Fibroblast of lung (primary cell): ENCODE data around the gene POGK. TPM values are rescaled to one million over a fixed set of nuclear protein-coding genes. Genes with fewer than 3 reads are reported as not detected.

ENCODE experiments used
- DNase-seq, 2 donors: peaks; one replicate each; pipeline versions ENCODE4 v3.0.0 to v3.0.0-alpha.2; 2010; ENCODE audit warnings: low read depth in 2 of 2
- H2AFZ ChIP-seq: 2 replicates; pipeline ENCODE4 v1.5.1; 2012; ENCODE audit warnings: low read length, control low read depth, inconsistent platforms
- H3K27ac ChIP-seq: 2 replicates; pipeline ENCODE4 v1.5.1; 2011; ENCODE audit warnings: low read length, control low read depth; ENCODE audit not compliant: insufficient read depth
- H3K27me3 ChIP-seq: 2 replicates; pipeline ENCODE4 v1.5.1; 2011; ENCODE audit warnings: mild to moderate bottlenecking, low read length; ENCODE audit not compliant: control insufficient read depth, insufficient read depth
- H3K36me3 ChIP-seq: 2 replicates; pipeline ENCODE4 v1.5.1; 2011; ENCODE audit warnings: low read length; ENCODE audit not compliant: control insufficient read depth, insufficient read depth
- H3K4me1 ChIP-seq: 2 replicates; pipeline ENCODE4 v1.5.1; 2011; ENCODE audit warnings: low read length; ENCODE audit not compliant: control insufficient read depth, insufficient read depth; ENCODE audit errors: extremely low read depth
- H3K4me2 ChIP-seq: 2 replicates; pipeline ENCODE4 v1.5.1; 2011; ENCODE audit warnings: low read length, control low read depth; ENCODE audit not compliant: insufficient read depth; ENCODE audit errors: extremely low read depth
- H3K4me3 ChIP-seq, 4 experiments: fragments of 200-600 bp in 1 of 4; sonication (generic) in 1 of 4; replicated peaks in 1 of 4; 2 replicates each; pipeline ENCODE4 v1.5.1; 2011 to 2016; ENCODE audit warnings: low read length in 4 of 4, low read depth in 3 of 4, mild to moderate bottlenecking in 3 of 4, control low read depth in 2 of 4, inconsistent platforms in 1 of 4, mixed read lengths in 1 of 4; ENCODE audit not compliant: insufficient read depth in 1 of 4; ENCODE audit errors: control extremely low read depth in 1 of 4
- H3K79me2 ChIP-seq: 2 replicates; pipeline ENCODE4 v1.5.1; 2012; ENCODE audit warnings: mild to moderate bottlenecking, low read length, inconsistent platforms; ENCODE audit not compliant: control insufficient read depth, insufficient read depth
- H3K9ac ChIP-seq: 2 replicates; pipeline ENCODE4 v1.5.1; 2011; ENCODE audit warnings: mild to moderate bottlenecking, low read length, control low read depth; ENCODE audit not compliant: insufficient read depth
- H3K9me3 ChIP-seq: 2 replicates; pipeline ENCODE4 v1.5.1; 2012; ENCODE audit warnings: low read depth, low read length; ENCODE audit not compliant: control insufficient read depth, insufficient read depth
- H4K20me1 ChIP-seq: 2 replicates; pipeline ENCODE4 v1.5.1; 2011; ENCODE audit warnings: low read length; ENCODE audit not compliant: control insufficient read depth, insufficient read depth; ENCODE audit errors: extremely low read depth
- CTCF ChIP-seq, 2 donors: IDR thresholded peaks in 1 of 2; conservative IDR thresholded peaks in 1 of 2; 1 replicate in 1 of 2; 2 replicates in 1 of 2; pipeline ENCODE4 v1.5.1; 2011 to 2012; ENCODE audit warnings: low read length in 2 of 2, control low read depth in 1 of 2, inconsistent platforms in 1 of 2, low read depth in 1 of 2, mild to moderate bottlenecking in 1 of 2
- EZH2 ChIP-seq: IDR thresholded peaks from 2 replicates; pipeline ENCODE4 v1.5.1; 2012; ENCODE audit warnings: low read length, control low read depth, mild to moderate bottlenecking; ENCODE audit errors: missing control alignments
- polyA plus RNA-seq, 2 donors: library from polyadenylated mRNA; depleted of rRNA in 1 of 2; stranded (reverse) in 1 of 2; unstranded in 1 of 2; fragments of >200 nt; gene quantifications; 2 replicates each; pipeline ENCODE4 v1.2.1, GENCODE V29; 2011 to 2012; ENCODE audit warnings: missing spikeins in 1 of 2
- total RNA-seq: library from RNA; depleted of rRNA; stranded (reverse); fragments of >200 nt; gene quantifications from 2 replicates; pipeline ENCODE4 v1.2.1, GENCODE V29; 2014

POGK gene
- total and polyA plus RNA-seq, 2 donors (not counting 1 experiment from before 2014, with no cell fraction given): 17.2 to 23.8 TPM

- peaks cover 3% of the 10 kb centered on the region for H3K36me3 ChIP-seq
- H3K9me3 ChIP-seq: no peaks in the 10 kb centered on the region
- no peak overlapping the region for H3K27ac ChIP-seq
- H3K4me1 ChIP-seq: no peaks in the 10 kb centered on the region
- peak in 1 of 2 donors; percentile 31 for DNase-seq
- H3K9ac ChIP-seq: no peak overlapping the region
- no peak for TF ChIP-seq EZH2
- TF ChIP-seq CTCF (conservative IDR thresholded peaks at IDR 0.05 in 1 of 2, IDR thresholded peaks at IDR 0.05 in 1 of 2; ENCODE audit: low read depth in 1 of 2, low read length in 2 of 2): no peak
- H4K20me1 ChIP-seq: no peaks in the 10 kb centered on the region
- no peaks in the 10 kb centered on the region for H3K27me3 ChIP-seq
- H3K79me2 ChIP-seq: no peaks in the 10 kb centered on the region
- no peak overlapping the region for H3K4me3 ChIP-seq
- no peak overlapping the region for H2AFZ ChIP-seq
- H3K4me2 ChIP-seq: no peak overlapping the region
Measured at GRCh38 chr1:166865926-166866325, 26.7 kb downstream of the POGK start.

- H2AFZ ChIP-seq: no peak overlapping the region
- H3K4me2 ChIP-seq: no peak overlapping the region
- H3K4me3 ChIP-seq: no peak overlapping the region
- H3K9me3 ChIP-seq: no peaks in the 10 kb centered on the region
- DNase-seq: no peak
- TF ChIP-seq EZH2 (no peak), CTCF (conservative IDR thresholded peaks at IDR 0.05 in 1 of 2, IDR thresholded peaks at IDR 0.05 in 1 of 2; ENCODE audit: low read depth in 1 of 2, low read length in 2 of 2) (no peak)
- no peaks in the 10 kb centered on the region for H3K4me1 ChIP-seq
- H3K79me2 ChIP-seq: peaks cover 11% of the 10 kb centered on the region
- peaks cover 5% of the 10 kb centered on the region for H3K36me3 ChIP-seq
- no peak overlapping the region for H3K27ac ChIP-seq
- no peak overlapping the region for H3K9ac ChIP-seq
- H4K20me1 ChIP-seq: peaks cover 1% of the 10 kb centered on the region
- H3K27me3 ChIP-seq: no peaks in the 10 kb centered on the region
Measured at GRCh38 chr1:166868639-166869038, 29.4 kb downstream of the POGK start.

GRCh38 chr1:166869318-166870099 lies 30.2 kb downstream of the POGK start:
- Histone ChIP-seq H2AFZ (no peak overlapping the region), H3K9me3 (no peaks in the 10 kb centered on the region), H3K27me3 (no peaks in the 10 kb centered on the region), H3K36me3 (peaks cover 5% of the 10 kb centered on the region), H3K27ac (no peak overlapping the region), H3K9ac (no peak overlapping the region), H3K4me3 (no peak overlapping the region), H3K4me2 (no peak overlapping the region), H3K79me2 (peaks cover 14% of the 10 kb centered on the region), H3K4me1 (no peaks in the 10 kb centered on the region), H4K20me1 (peaks cover 1% of the 10 kb centered on the region)
- no peak for DNase-seq
- TF ChIP-seq CTCF (conservative IDR thresholded peaks at IDR 0.05 in 1 of 2, IDR thresholded peaks at IDR 0.05 in 1 of 2; ENCODE audit: low read depth in 1 of 2, low read length in 2 of 2) (no peak), EZH2 (no peak)
